ENCODE results near the gene JAKMIP1. TPM values are rescaled to one million over a fixed set of nuclear protein-coding genes. Genes with fewer than 3 reads are reported as not detected.

Gene JAKMIP1
- total RNA-seq, 1 experiment from 2014 or later, result not detected

GRCh38 chr4:6180841-6181631 lies 19.3 kb downstream of the JAKMIP1 start:
- no peak for DNase-seq (ENCODE audit: low read depth)

- no peak for DNase-seq (ENCODE audit: low read depth)
Measured at GRCh38 chr4:6179362-6179761, 21.0 kb downstream of the JAKMIP1 start.

DNA sequence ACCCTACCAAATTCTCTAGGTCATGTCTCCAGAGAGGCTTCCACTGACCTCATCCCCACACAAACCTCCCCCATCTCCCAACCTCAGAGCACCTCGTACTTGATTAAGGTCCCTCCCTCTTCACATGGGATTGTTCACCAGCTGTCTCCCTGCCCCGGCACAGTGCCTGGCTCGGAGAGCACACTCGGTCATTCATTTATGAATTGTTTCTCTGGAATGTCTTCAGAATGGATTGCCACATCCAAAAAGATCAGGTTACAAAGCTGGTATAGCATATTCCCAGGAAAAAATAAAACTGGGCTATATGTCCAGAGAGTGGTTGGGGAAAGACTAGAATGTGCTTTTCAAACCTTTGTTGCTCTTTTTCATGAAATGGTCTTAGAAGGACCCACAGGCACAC lies 21.6 kb downstream of the JAKMIP1 start:
- no peak for DNase-seq (ENCODE audit: low read depth)

- no peak for DNase-seq (ENCODE audit: low read depth)
Measured at GRCh38 chr4:6177587-6178197, 22.7 kb downstream of the JAKMIP1 start.

GRCh38 chr4:6175426-6175825 lies 24.9 kb downstream of the JAKMIP1 start:
- DNase-seq (ENCODE audit: low read depth), result no peak

GRCh38 chr4:6172927-6173200 lies 27.5 kb downstream of the JAKMIP1 start:
- no peak for DNase-seq (ENCODE audit: low read depth)

DNA sequence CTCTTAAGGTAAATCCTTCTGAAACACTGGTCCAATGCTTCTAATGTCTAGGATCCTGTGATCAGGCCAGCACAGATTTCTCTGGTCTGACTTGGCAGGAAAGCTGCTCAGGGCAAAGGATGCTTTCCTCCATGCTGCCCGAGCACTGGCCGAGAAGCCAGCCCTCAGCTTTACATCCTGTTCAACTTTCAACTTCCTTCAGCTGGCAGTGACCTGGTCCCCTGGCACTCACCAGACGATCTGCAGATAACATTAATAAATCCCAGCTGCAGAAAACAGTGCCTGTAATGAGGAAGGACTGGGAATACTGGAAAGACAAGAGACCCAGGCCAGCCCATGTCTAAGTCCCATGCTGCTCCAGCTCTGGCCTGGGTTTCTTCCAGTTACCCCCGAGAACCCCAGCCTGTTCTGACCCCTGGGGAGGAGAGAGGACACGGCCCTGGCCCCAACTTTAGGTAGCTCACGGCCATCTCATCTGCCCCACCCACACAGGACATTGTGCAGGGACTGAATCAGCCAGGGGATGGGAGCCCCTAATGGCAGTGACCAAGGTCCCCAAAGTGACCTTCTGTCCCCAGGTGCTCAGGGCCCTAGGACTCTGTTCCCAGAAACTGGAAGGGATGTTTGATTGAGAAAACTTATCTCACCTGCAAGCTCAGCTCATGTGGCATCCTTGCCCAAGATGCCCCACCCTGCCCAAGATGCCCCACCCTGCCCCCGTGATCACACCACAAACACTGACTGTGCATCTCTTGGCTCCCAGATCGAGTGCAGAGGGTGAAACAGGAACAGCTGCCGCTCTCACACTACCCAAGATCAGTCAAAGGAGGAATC lies 28.0 kb downstream of the JAKMIP1 start:
- no peak for DNase-seq (ENCODE audit: low read depth)

DNA sequence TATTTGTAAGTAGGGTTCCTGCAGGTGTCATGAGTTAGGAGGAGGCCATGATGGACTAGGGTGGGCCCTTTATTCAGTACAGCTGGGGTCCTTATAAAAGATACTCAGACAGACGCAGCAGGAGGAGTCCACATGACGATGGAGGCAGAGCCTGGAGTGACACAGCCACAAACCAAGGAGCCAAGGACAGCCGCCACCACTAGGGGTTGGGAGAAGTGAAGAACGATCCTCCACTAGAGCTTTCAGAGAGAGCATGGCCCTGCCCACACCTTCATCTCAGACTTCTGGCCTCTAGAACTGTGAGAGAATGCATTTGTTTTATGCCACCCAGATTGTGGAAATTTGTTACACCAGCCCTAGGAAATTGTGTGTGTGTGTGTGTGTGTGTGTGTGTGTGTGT lies 31.1 kb downstream of the JAKMIP1 start:
- DNase-seq (ENCODE audit: low read depth), result no peak

GRCh38 chr4:6165766-6166165 lies 34.6 kb downstream of the JAKMIP1 start:
- no peak for DNase-seq (ENCODE audit: low read depth)

DNA sequence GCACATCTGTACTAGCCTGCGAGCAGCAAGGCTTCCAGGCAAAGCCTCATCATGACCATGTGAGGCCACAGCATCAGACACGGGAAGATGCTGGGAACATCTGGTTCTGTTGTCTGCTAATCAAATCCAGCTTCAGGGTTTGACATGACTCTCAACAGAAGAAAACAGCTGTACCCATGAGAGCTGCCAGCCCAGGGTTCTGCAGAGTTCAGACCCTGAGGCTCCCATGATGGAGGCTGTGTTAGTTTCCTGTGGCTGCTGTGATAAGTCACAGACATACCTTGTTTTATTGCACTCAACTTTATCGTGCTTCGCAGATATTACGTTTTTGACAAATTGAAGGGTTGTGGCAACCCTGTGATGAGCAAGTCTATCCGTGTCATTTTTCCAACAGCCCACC lies 37.5 kb downstream of the JAKMIP1 start:
- no peak for DNase-seq (ENCODE audit: low read depth)

GRCh38 chr4:6161921-6162464 lies 38.4 kb downstream of the JAKMIP1 start:
- DNase-seq (ENCODE audit: low read depth), result no peak

- DNase-seq (ENCODE audit: low read depth), result no peak
Measured at GRCh38 chr4:6160536-6160935, 39.8 kb downstream of the JAKMIP1 start.

DNA sequence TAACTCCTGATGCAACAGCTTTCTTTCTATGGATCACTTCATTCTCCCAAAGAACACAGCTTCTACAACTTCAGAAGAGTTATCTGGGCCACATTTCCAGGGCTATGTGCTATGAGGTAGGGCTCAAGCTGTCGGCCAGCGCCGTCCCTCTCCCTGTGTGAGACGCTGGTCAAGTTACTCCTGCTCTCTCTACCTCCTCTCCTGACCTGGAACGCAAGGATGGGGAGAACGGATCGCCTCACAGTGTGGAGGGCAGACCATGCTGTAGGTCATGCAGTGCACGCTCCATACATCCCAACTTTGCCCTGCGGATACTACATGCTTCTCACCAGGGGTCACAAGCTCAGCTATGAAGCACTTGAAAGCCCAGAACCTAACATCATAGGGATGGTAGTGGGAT lies 42.4 kb downstream of the JAKMIP1 start:
- no peak for DNase-seq (ENCODE audit: low read depth)

DNA sequence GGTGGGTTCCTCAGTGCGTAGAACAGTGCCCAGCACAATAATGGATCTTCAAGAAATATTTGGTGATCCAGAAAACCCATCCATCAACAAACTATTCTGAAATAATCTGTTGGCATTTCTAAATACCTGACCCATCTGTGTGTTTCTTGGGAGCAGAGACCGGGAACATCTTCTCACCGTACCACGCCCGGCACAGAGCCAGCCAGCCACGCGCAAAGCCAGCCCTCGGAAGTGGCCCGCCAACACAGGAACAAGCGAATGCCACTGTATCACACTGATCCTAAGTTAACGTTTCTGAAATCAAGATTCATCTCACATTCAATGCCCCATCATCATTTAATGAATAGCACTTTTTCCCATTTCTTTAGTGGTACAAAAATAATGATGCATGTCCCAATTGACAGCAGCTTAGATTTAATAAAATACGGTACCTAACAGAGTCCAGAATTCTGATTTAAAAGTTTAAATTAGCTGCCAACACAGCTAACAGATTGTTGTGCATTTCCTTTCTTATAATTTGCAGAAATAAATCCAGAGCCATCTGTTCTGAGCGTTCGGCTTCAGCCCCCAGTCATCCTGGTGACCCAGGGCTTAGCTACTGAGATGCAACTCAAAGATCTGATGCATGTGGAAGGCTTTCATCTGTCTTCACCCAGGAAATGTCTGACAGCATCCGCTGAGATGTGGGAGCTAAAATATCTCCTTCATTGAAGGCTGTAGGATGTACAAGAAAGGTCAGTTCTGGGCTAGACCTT lies 44.2 kb downstream of the JAKMIP1 start:
- no peak for DNase-seq (ENCODE audit: low read depth)

DNA sequence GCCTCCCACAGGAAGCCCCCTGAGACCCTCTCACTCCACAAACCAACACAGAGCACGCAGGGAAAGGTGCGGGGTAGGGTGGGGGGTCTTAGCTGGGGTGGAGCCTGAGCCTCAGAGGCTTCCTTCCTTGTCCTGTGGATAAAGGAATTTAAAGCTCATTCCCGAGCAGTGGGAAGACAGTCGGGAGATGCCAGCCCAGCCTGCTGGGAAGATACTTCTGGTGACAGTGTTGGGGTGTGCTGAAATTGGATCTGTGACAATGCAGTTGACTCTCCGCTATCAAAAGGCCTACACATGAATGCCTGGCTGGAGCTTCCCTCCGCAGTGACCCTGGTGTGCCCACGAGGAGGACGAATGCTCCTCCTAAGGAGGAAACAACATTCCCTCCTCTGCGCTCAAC lies 45.5 kb downstream of the JAKMIP1 start:
- DNase-seq (ENCODE audit: low read depth), result no peak

DNA sequence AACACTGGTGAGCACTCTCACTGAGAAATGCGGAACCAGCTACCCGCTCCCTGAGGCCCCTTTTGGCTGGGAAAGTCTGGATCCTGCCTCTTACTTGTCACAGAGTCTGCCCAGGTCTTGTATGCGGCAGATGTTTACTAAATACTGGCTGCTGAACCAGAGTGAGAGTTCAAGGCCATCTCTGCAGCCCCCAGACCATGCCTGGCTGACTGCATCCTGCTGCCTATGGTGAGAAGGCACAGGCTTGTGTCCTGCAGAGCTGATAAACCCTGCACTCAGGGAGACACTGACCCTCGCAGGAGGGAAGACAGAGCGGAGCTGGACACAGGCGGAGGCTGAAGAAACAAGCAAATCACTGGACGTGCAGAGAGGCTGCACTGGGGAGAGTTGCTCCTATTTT lies 46.5 kb downstream of the JAKMIP1 start:
- DNase-seq (ENCODE audit: low read depth), result no peak

GRCh38 chr4:6152869-6153705 lies 47.3 kb downstream of the JAKMIP1 start:
- no peak for DNase-seq (ENCODE audit: low read depth)

DNA sequence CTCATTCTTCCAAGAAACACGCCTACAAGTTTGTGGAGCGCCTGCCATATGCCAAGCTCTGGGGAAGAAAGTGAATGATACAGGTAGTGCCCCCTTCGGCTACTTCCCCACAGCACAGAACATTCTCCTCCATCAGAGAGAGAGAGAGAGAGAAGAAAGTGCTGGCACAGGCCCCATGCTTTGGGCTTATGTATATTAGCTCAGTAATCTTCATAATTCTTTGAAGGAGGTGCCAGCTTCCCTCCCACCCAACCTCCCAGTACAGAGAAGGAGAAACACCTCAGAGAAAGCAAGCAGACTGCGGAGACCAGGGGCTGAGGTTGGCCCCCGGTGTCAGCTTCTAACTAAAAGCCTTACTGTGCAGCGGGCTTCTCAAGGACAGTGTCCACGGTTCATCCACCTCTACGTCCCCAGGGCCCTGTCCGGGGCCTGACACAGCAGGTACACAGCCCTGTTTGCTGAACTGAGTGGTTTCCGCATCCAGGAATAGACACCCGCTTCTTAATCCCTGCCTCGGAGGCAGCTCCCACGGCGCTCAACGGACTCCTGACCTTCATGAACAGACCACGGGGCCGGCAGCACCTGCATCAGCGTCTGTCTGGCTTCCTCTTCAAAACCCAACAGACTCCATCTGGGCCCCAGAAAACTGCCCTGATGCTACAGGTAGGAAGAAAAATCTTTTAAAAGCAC lies 50.2 kb downstream of the JAKMIP1 start:
- DNase-seq (ENCODE audit: low read depth), result no peak

- DNase-seq (ENCODE audit: low read depth), result no peak
Measured at GRCh38 chr4:6148506-6149205, 51.7 kb downstream of the JAKMIP1 start.

DNA sequence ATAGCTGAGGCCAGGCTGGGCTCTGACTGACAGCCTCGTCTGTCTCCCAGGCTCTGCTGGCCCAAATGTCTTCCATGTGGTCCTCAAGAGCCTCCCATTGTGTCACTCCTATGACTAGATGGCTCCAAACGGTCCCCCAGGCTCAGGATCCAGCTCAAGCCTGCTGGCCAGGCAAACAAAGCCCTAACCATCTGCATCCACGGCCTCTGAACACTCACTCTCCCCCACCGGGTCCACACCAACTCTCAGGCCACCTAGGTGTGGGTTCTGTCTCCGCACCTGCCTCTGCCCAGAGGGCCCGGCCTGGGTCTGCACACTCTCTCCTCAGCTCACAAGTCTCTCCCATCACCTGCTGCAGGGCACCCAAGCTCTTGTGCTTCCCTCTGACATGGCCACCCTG lies 52.9 kb downstream of the JAKMIP1 start:
- no peak for DNase-seq (ENCODE audit: low read depth)

Data from RPMI7951 (cell line).